ENCODE measurements around the gene ANKRD13A.
"Not testable (repeated sequence)": the region's sequence is repeated elsewhere in the genome, so short reads cannot be mapped to it uniquely, and the experiment has no call there.

Gene ANKRD13A

DNA sequence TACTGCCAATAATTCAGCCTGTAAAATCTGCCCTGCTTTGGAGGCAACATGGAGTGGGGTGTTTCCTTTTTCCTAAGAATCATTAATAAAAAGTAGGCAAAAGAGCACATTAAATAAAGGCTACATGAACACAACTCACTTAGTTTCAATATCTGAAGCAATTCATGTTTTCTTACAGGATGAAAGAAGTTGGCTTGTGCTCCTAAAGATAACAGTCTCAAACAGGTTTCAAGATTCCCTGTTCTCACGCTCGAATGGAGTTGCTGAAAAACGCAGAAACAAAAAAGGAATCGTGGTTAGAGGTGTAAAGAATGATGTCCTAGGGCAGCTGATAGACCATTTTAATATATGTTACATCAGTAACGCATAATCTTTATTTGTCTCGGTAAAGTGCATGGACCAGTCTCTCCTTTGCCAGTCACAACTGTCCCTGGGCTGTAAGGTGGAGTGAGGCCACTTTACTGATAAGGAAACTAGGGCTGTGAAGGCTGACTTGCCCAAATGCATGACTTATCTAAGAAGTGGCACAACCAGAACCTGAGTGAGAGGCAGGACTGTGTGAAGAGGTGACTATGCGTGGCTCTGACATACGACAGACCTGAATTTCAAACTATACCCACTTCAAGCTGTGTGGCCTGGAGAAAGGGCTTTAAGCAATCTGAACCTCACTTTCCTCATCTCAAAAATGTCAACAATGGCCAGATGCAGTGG is 15.6 kb upstream of the ANKRD13A start:
- no peak for DNase-seq (ENCODE audit: low spot score)

DNA sequence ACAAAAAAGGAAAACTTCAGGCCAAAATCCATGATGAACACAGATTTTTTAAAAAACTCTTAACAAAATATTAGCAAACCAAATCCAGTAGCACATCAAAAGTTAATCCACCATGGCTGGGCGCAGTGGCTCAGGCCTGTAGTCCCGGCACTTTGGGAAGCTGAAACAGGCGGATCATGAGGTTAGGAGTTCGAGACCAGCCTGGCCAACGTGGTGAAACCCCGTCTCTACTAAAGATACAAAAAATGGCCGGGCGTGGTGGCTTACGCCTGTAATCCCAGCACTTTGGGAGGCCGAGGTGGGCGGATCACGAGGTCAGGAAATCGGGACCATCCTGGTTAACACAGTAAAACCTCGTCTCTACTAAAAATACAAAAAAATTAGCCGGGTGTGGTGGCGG is 13.0 kb upstream of the ANKRD13A start:
- not testable (repeated sequence) for DNase-seq (ENCODE audit: low spot score)

DNA sequence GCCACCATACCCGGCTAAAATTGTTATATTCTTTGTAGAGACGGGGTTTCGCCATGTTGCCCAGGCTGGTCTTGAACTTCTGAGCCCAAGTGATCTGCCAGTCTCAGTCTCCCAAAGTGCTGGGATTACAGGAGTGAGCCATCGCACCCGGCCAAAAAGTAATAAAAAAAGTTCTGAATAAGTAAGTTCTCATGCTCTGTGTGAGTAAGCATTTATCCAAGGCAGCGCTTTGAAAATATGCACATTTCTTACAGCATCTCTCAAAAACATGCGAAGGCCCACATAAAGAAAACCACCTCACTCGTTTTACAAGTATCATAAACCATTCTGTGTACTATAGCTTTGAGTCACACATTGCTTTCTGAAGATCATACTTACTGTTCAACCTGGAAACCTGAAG is 11.6 kb upstream of the ANKRD13A start:
- DNase-seq (ENCODE audit: low spot score), result peak; percentile 79

GRCh38 chr12:109988274-109988673 is 11.0 kb upstream of the ANKRD13A start:
- DNase-seq (ENCODE audit: low spot score), result no peak

DNA sequence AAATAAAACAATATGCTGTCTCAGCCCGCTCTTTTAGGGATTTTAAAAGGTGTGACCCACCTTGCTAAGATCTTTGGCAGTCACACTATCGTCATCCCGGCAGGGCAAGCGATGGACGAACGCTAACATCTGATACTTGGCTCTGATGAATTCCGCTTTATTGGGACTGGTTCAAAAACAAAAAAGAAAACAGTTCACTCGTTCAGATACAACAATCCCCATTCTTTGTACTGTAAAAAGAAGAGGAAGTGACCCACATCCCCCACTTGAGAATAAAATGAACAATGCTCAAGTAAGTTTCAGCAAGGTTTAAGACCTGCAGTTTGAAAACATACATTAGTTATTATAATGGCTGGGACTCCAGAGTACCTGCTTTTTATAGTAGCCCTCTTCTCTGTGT is 10.3 kb upstream of the ANKRD13A start:
- no peak for DNase-seq (ENCODE audit: low spot score)

DNA sequence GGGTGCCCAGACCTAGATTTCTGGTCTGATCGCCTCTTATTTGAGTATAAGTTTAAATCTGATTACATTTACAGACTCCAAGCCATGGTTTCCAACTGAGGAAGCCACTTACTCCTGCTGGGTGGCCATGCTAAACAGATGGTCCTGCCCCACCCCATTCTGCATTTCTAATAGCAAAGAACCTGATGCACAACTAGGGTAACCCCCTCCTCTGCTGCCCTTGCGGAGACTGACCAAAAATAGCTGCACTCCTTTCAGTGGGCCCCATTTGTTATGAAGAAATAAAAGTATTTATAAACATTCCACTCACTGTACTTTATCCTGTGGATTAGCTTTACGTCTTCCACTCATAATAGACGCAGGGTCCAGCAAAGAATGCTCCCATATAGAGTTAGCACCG is 9.8 kb upstream of the ANKRD13A start:
- no peak for DNase-seq (ENCODE audit: low spot score)

- no peak for DNase-seq (ENCODE audit: low spot score)
Observed at GRCh38 chr12:109991586-109991985, 7.6 kb upstream of the ANKRD13A start.

GRCh38 chr12:109993091-109993490 is 6.1 kb upstream of the ANKRD13A start:
- DNase-seq (ENCODE audit: low spot score), result no peak

DNA sequence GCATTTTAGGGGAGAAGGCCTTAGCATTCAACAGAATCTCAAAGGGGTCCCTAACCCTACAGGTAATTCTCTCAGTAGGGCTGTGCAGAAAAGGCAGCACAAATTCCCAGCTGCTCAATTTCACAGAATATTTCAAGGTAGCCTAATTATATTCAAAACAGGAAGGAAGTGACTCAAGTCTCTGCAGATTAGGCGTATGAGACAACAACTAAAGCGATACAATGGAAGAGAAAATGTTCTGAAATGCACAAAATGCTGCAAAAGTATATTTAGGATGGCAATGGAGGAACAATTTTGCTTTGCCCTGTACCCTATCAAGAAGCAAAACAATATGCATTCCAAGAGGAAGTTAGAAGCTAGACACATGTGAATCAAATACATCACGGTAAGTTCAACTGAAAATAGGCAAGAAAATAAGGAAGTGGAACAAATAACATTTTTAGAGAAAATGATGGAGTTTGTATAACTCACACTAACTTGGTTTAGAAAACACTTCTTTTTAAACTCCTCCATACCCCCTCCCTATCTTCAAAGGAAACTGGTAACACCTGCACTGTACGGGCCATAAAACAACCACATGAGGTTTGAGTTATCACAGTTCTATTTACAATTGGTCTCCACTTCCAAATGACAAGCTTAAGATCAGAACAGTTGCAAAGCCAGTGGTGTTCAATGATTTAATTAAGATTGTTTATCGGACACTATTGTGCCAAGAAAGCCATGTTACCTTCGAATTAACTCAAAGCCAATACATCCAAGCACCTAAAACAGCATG is 4.6 kb upstream of the ANKRD13A start:
- peak; percentile 51 for DNase-seq (ENCODE audit: low spot score)

DNA sequence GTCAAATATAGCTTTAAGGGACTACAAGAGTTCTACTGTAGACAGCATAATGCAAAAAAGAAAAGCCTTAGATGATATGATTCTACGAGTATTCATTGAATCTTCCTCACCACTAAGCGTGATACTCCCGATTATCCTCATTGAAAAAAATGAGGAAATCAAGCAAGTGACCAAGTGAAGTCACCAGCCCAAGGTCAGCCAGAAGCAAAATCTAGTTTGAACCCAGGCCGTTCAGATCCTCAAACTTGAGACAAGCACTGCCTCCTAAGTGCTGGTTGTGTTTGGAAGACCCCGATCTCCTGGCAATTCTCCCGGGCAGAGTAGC is 3.9 kb upstream of the ANKRD13A start:
- DNase-seq (ENCODE audit: low spot score), result no peak

- peak; percentile 96 for DNase-seq (ENCODE audit: low spot score)
Observed at GRCh38 chr12:109995686-109996482, 3.3 kb upstream of the ANKRD13A start, which contains the start of gene GIT2. Gene GIT2, minus strand, starts transcription at chr12:109996368. Its CDS starts 144 bp downstream, at chr12:109996224.

- DNase-seq (ENCODE audit: low spot score), result no peak
Observed at GRCh38 chr12:109996483-109996853, 2.8 kb upstream of the ANKRD13A start.

- no peak for DNase-seq (ENCODE audit: low spot score)
Observed at GRCh38 chr12:109997393-109997792, 1.8 kb upstream of the ANKRD13A start.

DNA sequence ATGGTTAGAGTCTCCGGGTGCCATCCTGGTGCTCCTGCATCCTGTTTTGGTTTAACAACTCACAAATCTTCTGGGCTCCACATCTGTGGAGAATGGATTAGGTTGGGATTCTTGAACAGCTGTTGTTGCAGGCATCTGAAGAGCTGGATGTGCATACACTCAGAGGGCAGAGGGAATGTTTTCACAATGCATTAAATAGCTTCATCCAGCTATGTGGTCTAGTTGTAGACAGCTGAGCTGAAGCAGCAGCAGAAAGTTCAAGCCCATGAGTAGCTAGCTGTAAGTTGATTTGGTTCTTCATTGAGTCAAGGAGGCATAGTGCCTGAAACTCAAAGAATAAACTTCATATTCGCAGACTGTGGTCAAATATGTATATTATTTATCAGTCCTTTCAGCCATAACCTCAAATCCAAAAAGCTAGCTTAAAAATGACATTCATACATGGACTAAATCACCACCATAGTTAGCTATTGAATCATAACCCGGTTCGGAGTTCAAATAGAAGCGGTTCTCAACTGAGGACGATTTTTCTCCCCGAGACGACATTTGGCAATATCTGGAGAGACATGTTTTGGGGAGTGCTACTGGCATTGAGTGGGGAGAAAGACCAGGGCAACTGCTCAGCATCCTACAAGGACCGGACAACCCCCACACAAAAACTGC is 858 bp upstream of the ANKRD13A start:
- no peak for DNase-seq (ENCODE audit: low spot score)

DNA sequence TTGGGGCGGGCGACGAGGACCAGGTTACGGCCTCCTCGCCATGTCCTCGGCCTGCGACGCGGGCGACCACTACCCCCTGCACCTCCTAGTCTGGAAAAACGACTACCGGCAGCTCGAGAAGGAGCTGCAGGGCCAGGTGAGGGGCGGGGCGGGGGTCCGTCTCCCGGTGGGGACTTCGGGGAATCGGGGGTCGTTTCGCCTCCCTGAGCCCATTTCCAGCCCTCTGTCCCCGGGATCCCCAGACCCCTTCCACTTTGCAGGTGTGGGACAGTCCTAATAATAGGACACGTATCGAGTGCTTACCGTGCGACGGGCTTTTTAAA is 380 bp downstream of the ANKRD13A start:
- DNase-seq (ENCODE audit: low spot score), result no peak

GRCh38 chr12:109999983-110000505 is 814 bp downstream of the ANKRD13A start:
- DNase-seq (ENCODE audit: low spot score), result no peak

DNA sequence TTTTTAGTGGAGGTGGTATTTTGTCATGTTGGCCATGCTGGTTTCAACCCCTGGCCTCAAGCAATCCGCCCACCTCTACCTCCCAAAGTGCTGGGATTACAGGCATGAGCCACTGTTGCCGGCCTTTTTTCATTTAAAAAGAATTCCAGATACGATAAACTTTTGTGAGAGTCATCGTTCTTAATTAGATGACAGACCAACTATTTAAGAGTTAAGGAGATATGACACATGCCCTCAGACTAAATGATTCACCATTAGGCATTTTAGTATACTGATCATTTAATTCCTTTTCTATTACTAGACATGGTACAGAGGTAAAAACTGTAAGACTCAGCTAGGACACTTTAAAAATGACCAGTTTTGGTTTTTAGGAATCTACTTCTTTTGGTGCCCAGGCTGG is 2.4 kb downstream of the ANKRD13A start:
- DNase-seq (ENCODE audit: low spot score), result no peak

DNA sequence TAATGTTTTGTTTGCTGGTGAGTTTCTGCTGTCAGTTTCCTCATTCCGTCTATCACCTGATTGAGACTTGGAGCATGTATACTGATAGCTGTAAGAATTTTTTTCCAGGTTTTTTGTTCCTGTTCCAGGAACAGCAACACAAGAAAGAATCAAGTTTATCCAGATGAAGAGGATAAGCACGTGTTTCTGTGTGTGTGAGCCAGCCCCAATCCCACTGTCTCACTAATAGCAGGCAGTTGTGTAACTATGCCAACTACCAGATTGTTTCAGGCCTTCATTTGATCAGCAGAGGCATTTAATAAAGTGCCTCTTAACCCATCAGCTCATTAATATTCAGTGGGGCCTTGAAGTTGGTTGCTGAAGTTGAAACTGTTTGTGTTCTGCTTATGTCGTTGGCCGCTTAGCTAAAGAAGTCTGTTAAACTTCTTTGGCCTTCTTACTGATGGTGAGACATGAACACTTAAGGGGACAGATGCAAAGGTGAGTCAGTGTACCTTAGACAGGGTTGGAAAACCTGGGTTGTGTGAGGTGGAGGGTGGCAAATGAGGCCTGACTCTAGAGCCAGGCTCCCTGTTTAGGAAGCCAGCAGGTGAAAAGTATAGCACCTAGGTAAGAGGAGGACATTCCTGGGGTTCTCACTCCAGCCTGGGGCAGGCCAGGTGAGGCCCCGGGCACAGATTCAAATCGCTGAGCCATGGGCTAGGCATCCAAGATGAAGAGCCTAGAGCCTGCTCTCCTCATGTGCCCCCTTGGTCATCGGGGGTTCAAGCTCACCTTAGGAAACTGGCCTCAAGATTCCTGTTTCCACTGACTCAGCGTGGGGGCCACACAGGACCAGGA is 3.7 kb downstream of the ANKRD13A start:
- no peak for DNase-seq (ENCODE audit: low spot score)

GRCh38 chr12:110004598-110004997 is 5.4 kb downstream of the ANKRD13A start:
- DNase-seq (ENCODE audit: low spot score), result no peak

DNA sequence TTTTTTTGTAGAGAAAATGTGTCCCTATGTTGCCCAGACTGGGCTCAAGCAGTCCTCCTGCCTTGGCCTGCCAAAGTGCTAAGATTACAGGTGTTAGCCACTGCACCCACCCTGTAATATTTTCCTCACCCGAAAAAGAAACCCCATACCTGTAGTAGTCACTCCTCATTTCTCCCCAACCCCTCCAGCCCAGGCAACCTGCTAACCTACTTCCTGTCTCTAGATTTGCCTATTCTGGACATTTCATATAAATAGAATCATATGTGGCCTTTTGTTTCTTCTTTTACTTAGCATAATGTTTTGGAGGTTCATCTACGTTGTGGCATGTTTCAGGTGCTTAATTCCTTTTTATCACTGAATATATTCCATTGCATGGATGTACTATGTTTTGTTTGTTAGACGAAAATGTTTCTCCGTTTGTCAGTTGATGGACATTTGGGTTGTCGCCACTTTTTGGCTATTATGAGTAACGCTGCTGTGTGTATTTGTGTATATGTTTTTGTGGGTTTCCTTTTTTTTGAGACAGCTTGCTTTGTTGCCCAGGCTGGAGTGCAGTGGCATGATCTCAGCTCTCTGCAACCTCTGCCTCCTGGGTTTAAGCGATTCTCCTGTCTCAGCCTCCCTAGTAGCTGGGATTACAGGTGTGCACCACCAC is 6.2 kb downstream of the ANKRD13A start:
- no peak for DNase-seq (ENCODE audit: low spot score)

DNA sequence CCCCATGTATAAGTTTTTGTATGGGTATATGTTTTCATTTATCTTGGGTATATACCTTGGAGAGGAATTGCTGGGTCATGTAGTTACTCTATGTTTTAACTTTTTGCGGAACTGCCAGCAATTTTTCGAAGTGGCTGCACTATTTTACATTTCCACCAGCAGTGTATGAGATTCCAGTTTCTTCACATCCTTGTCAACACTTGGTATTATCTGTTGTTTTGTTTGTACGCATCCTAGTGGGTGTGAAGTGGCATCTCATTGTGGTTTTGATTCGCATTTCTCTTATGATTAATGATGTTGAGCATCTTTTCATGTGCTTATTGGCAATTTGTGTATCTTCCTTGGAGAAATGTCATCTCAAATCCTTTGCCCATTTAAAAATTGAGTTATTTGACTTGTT is 6.9 kb downstream of the ANKRD13A start:
- DNase-seq (ENCODE audit: low spot score), result no peak

Data from activated CD4-positive, alpha-beta T cell treated with anti-CD3 and anti-CD28 coated beads, Interleukin-2, Interleukin-4, amounts not matched to agents 100 ng/mL and 50 ng/mL, durations not matched to agents 16 hours and 8 hours (primary cell).